Astrocyte (in vitro differentiated cells and primary cell): ENCODE measurements around the gene ITGB2. TPM values are rescaled to one million over a fixed set of nuclear protein-coding genes. Genes with fewer than 3 reads are reported as not detected.
A peak's percentile ranks its signal among the peaks of the same experiment; 100 is the strongest.

Experiments
- DNase-seq: peaks from one replicate; pipeline ENCODE4 v3.0.0-alpha.2; 2010; ENCODE audit warnings: low read depth
- FAIRE-seq: peaks from 2 replicates; lab custom pipeline; 2011; peaks lifted over from hg19 to GRCh38; lab: Jason Lieb, UNC
- H2AFZ ChIP-seq: 2 replicates; pipeline ENCODE4 v1.6.0; 2012; ENCODE audit warnings: low read depth, low read length, inconsistent platforms
- H3K27ac ChIP-seq: 2 replicates; pipeline ENCODE4 v1.5.1; 2011; ENCODE audit warnings: low read depth, low read length, inconsistent platforms
- H3K27me3 ChIP-seq: 2 replicates; pipeline ENCODE4 v1.6.0; 2011; ENCODE audit warnings: low read length, inconsistent platforms; ENCODE audit not compliant: insufficient read depth
- H3K36me3 ChIP-seq: 2 replicates; pipeline ENCODE4 v1.5.1; 2011; ENCODE audit warnings: low read length, inconsistent platforms; ENCODE audit not compliant: insufficient read depth
- H3K4me1 ChIP-seq: 2 replicates; pipeline ENCODE4 v1.5.1; 2011; ENCODE audit warnings: low read length, inconsistent platforms; ENCODE audit not compliant: insufficient read depth
- H3K4me2 ChIP-seq: 2 replicates; pipeline ENCODE4 v1.6.0; 2012; ENCODE audit warnings: low read length, inconsistent platforms
- H3K4me3 ChIP-seq: 2 replicates; pipeline ENCODE4 v1.5.1; 2011; ENCODE audit warnings: low read depth, mild to moderate bottlenecking, low read length, inconsistent platforms; ENCODE audit not compliant: insufficient read depth
- H3K79me2 ChIP-seq: 2 replicates; pipeline ENCODE4 v1.6.0; 2012; ENCODE audit warnings: mild to moderate bottlenecking, low read length, inconsistent platforms; ENCODE audit not compliant: insufficient read depth
- H3K9ac ChIP-seq: 2 replicates; pipeline ENCODE4 v1.6.0; 2012; ENCODE audit warnings: mild to moderate bottlenecking, low read length, inconsistent platforms
- H3K9me3 ChIP-seq: 2 replicates; pipeline ENCODE4 v1.5.1; 2012; ENCODE audit warnings: low read depth, mild to moderate bottlenecking, low read length, inconsistent platforms; ENCODE audit not compliant: insufficient read depth
- H4K20me1 ChIP-seq: 2 replicates; pipeline ENCODE4 v1.6.0; 2012; ENCODE audit warnings: low read length, inconsistent platforms; ENCODE audit not compliant: insufficient read depth
- H3K27ac Mint-ChIP-seq: one replicate; pipeline ENCODE4 v1.8.0; 2021; ENCODE audit warnings: mild to moderate bottlenecking, mixed read lengths; ENCODE audit not compliant: unreplicated experiment
- H3K27me3 Mint-ChIP-seq: one replicate; pipeline ENCODE4 v1.8.0; 2021; ENCODE audit warnings: low read depth, mixed read lengths; ENCODE audit not compliant: unreplicated experiment
- H3K36me3 Mint-ChIP-seq: one replicate; pipeline ENCODE4 v1.8.0; 2021; ENCODE audit warnings: low read depth, mixed read lengths; ENCODE audit not compliant: unreplicated experiment
- H3K4me1 Mint-ChIP-seq: one replicate; pipeline ENCODE4 v1.8.0; 2021; ENCODE audit warnings: low read depth, mixed read lengths; ENCODE audit not compliant: unreplicated experiment
- H3K4me3 Mint-ChIP-seq: one replicate; pipeline ENCODE4 v1.8.0; 2021; ENCODE audit warnings: mild to moderate bottlenecking, moderate library complexity, mixed read lengths; ENCODE audit not compliant: unreplicated experiment
- H3K9me3 Mint-ChIP-seq: one replicate; pipeline ENCODE4 v1.8.0; 2021; ENCODE audit warnings: mild to moderate bottlenecking, mixed read lengths; ENCODE audit not compliant: unreplicated experiment
- CTCF ChIP-seq: IDR thresholded peaks from 2 replicates; pipeline ENCODE4 v1.5.1; 2011; ENCODE audit warnings: low read depth, mild to moderate bottlenecking, inconsistent platforms, low read length, moderate library complexity; ENCODE audit not compliant: insufficient read depth
- EZH2 ChIP-seq: IDR thresholded peaks from 2 replicates; pipeline ENCODE4 v1.6.1; 2012; ENCODE audit warnings: mild to moderate bottlenecking, low read length, inconsistent platforms; ENCODE audit not compliant: insufficient read depth
- total RNA-seq: library from RNA; stranded (reverse); gene quantifications from 2 replicates; pipeline ENCODE4 v1.2.1, GENCODE V29; 2021

The ITGB2 gene
- total RNA-seq, 1 donor from 2014 or later = 0.61 TPM

- peaks cover 17% of the 10 kb centered on the region for H3K36me3 Mint-ChIP-seq
- H3K27ac Mint-ChIP-seq = no peak overlapping the region
- Histone ChIP-seq H3K4me2 (peak overlapping the region; percentile 84), H3K27me3 (peaks cover 11% of the 10 kb centered on the region), H2AFZ (peak overlapping the region; percentile 26), H3K4me1 (peaks cover 12% of the 10 kb centered on the region), H3K36me3 (peaks cover 17% of the 10 kb centered on the region), H3K79me2 (no peaks in the 10 kb centered on the region), H3K9me3 (no peaks in the 10 kb centered on the region), H3K4me3 (no peak overlapping the region), H3K9ac (peak overlapping the region; percentile 15), H3K27ac (no peak overlapping the region), H4K20me1 (peaks cover 23% of the 10 kb centered on the region)
- no peak overlapping the region for H3K4me3 Mint-ChIP-seq
- H3K27me3 Mint-ChIP-seq = peaks cover 33% of the 10 kb centered on the region
- FAIRE-seq (no peak), DNase-seq (no peak)
- TF ChIP-seq EZH2 (no peak), CTCF (no peak)
- H3K9me3 Mint-ChIP-seq = peaks cover 2% of the 10 kb centered on the region
- H3K4me1 Mint-ChIP-seq = peaks cover 1% of the 10 kb centered on the region
Observed at GRCh38 chr21:44846224-44846484, 74.5 kb downstream of the ITGB2 start.

- H3K9ac ChIP-seq = peak overlapping the region; percentile 15
- DNase-seq = peak; percentile 18
- Mint-ChIP-seq H3K4me1 (peaks cover 1% of the 10 kb centered on the region), H3K9me3 (peaks cover 2% of the 10 kb centered on the region), H3K27me3 (peaks cover 36% of the 10 kb centered on the region), H3K36me3 (peaks cover 13% of the 10 kb centered on the region), H3K27ac (no peak overlapping the region), H3K4me3 (no peak overlapping the region)
- H2AFZ ChIP-seq = peak overlapping the region; percentile 20
- H3K9me3 ChIP-seq = no peaks in the 10 kb centered on the region
- H3K4me1 ChIP-seq = peaks cover 12% of the 10 kb centered on the region
- peaks cover 12% of the 10 kb centered on the region for H3K36me3 ChIP-seq
- H3K79me2 ChIP-seq = no peaks in the 10 kb centered on the region
- TF ChIP-seq EZH2 = peak; percentile 7
- TF ChIP-seq CTCF = no peak
- FAIRE-seq = no peak
- H4K20me1 ChIP-seq = peaks cover 19% of the 10 kb centered on the region
- no peak overlapping the region for H3K4me3 ChIP-seq
- H3K4me2 ChIP-seq = peak overlapping the region; percentile 84
- no peak overlapping the region for H3K27ac ChIP-seq
- H3K27me3 ChIP-seq = peaks cover 11% of the 10 kb centered on the region
Observed at GRCh38 chr21:44845418-44846223, 75.1 kb downstream of the ITGB2 start.

GRCh38 chr21:44844256-44844655 lies 76.4 kb downstream of the ITGB2 start:
- Histone ChIP-seq H4K20me1 (peaks cover 19% of the 10 kb centered on the region), H3K27me3 (peaks cover 11% of the 10 kb centered on the region), H3K4me1 (peaks cover 12% of the 10 kb centered on the region), H3K4me2 (no peak overlapping the region), H2AFZ (no peak overlapping the region), H3K9ac (no peak overlapping the region), H3K27ac (no peak overlapping the region), H3K4me3 (no peak overlapping the region), H3K9me3 (no peaks in the 10 kb centered on the region), H3K79me2 (no peaks in the 10 kb centered on the region), H3K36me3 (peaks cover 2% of the 10 kb centered on the region)
- DNase-seq = no peak
- Mint-ChIP-seq H3K4me3 (no peak overlapping the region), H3K9me3 (peaks cover 2% of the 10 kb centered on the region), H3K27ac (no peak overlapping the region), H3K4me1 (peaks cover 1% of the 10 kb centered on the region), H3K27me3 (peaks cover 44% of the 10 kb centered on the region), H3K36me3 (peaks cover 8% of the 10 kb centered on the region)
- TF ChIP-seq EZH2 = no peak
- no peak for FAIRE-seq
